ENCODE results near the gene IL36A. TPM values are rescaled to one million over a fixed set of nuclear protein-coding genes. Genes with fewer than 3 reads are reported as not detected.
A peak's percentile ranks its signal among the peaks of the same experiment; 100 is the strongest.

The IL36A gene
- total and polyA plus RNA-seq, 9 of the 15 experiments (the other 6 are each of a cell fraction or from before 2014, with no cell fraction given), result not detected

- ChIA-PET POLR2A (interaction anchor here (2.1 kb wide), 1 partner anchor 11 kb away, joined by 9 read pairs; no protein-coding TSS in a partner anchor), CTCF (ENCODE audit: low intra/inter-chr PET ratio) (no interaction called here)
- Histone ChIP-seq H3K4me3 (no peak overlapping the region), H3K4me1 (replicated peaks in 1 of 2; ENCODE audit: control insufficient read depth in 2 of 2, insufficient read depth in 2 of 2, low read length in 2 of 2) (peaks cover 0 to 4% of the 10 kb centered on the region in 2 experiments; a peak in 3 of 5 replicates), H3K36me3 (ENCODE audit: control insufficient read depth, insufficient read depth, low read length) (no peaks in the 10 kb centered on the region), H3K4me2 (ENCODE audit: insufficient read depth, low read length) (no peak overlapping the region), H3K9ac (ENCODE audit: insufficient read depth in 1 of 2, low read depth in 2 of 2, low read length in 2 of 2) (no peak overlapping the region), H3K27ac (ENCODE audit: extremely low read depth, low read depth, low read length) (no peak overlapping the region), H3K9me1 (ENCODE audit: control insufficient read depth, insufficient read depth, low read length) (no peaks in the 10 kb centered on the region), H3K9me3 (replicated peaks; ENCODE audit: control insufficient read depth, insufficient read depth, low read depth, low read length) (no peaks in the 10 kb centered on the region), H4K20me1 (replicated peaks; ENCODE audit: control insufficient read depth, insufficient read depth, low read length) (no peaks in the 10 kb centered on the region), H3K27me3 (ENCODE audit: control insufficient read depth in 2 of 2, insufficient read depth in 2 of 2, low read length in 2 of 2) (no peaks in the 10 kb centered on the region), H2AFZ (ENCODE audit: low read depth, low read length) (no peak overlapping the region), H3K79me2 (ENCODE audit: control insufficient read depth, insufficient read depth, low read length) (no peaks in the 10 kb centered on the region)
- ATAC-seq (no peak), DNase-seq (ENCODE audit: extremely low read depth in 1 of 4, low spot score in 3 of 4) (no peak), FAIRE-seq (no peak)
- intact Hi-C loops (cut with micrococcal nuclease), result no loop called here
- BruUV-seq (replicated peaks), result no TSS peak
- 25% methylated on average over 3 of the region's 3 CpGs for WGBS (ENCODE audit: insufficient coverage, low coverage, missing lambda C conversion rate)
- no peak for TF ChIP-seq KLF1 (tag; IDR thresholded peaks at IDR 0.05)
- TF ChIP-seq MECOM (CRISPR knock-in tag; IDR thresholded peaks at IDR 0.05), result no peak
- TF ChIP-seq ELF4 (CRISPR knock-in tag; IDR thresholded peaks at IDR 0.05), result no peak
- no peak for TF ChIP-seq KLF6 (CRISPR knock-in tag; IDR thresholded peaks at IDR 0.05; ENCODE audit: borderline replicate concordance)
- no peak for TF ChIP-seq DMBX1 (CRISPR knock-in tag; IDR thresholded peaks at IDR 0.05; ENCODE audit: borderline replicate concordance)
- TF ChIP-seq KDM5B (IDR thresholded peaks at IDR 0.05; ENCODE audit: insufficient replicate concordance, low read depth, low read length), result no peak
- no peak for TF ChIP-seq CBFA2T2 (conservative IDR thresholded peaks at IDR 0.05)
- TF ChIP-seq SAFB (IDR thresholded peaks at IDR 0.05; ENCODE audit: borderline replicate concordance, low read depth, low read length), result no peak
- no peak for TF ChIP-seq ZNF766 (CRISPR knock-in tag; conservative IDR thresholded peaks at IDR 0.05)
- peak; percentile 59; the same call in 1 of the 2 replicates for TF ChIP-seq BCOR (IDR thresholded peaks at IDR 0.05)
- TF ChIP-seq KDM1A (IDR thresholded peaks at IDR 0.05), result 0 out of 4 replicates have a peak, but pooled peaks of 1 of the 2 experiments have one; percentile 23
- TF ChIP-seq RBM25 (IDR thresholded peaks at IDR 0.05; ENCODE audit: low read depth, low read length, severe bottlenecking), result peak; percentile 32
- no peak for TF ChIP-seq ZNF184 (CRISPR knock-in tag; IDR thresholded peaks at IDR 0.05)
- TF ChIP-seq SMARCC2 (IDR thresholded peaks at IDR 0.05; ENCODE audit: low read depth), result no peak
- in situ Hi-C loops (cut with MboI), result no loop called here
Measured at GRCh38 chr2:113018509-113018908, 13.2 kb downstream of the IL36A start.
